ENCODE measurements around the gene ABHD13.

- no peak for TF ChIP-seq CTCF (conservative IDR thresholded peaks at IDR 0.05; ENCODE audit: low read depth in 2 of 2)
- no peak for TF ChIP-seq EZH2 (IDR thresholded peaks at IDR 0.05; ENCODE audit: low read depth, unreplicated experiment)
- no peak for TF ChIP-seq NANOG (IDR thresholded peaks at IDR 0.05; ENCODE audit: borderline replicate concordance)
- no peak for TF ChIP-seq POLR2AphosphoS5 (IDR thresholded peaks at IDR 0.05; ENCODE audit: low read depth)
- TF ChIP-seq EZH2phosphoT487 (IDR thresholded peaks at IDR 0.05; ENCODE audit: unreplicated experiment): no peak
- TF ChIP-seq CREB1 (CRISPR knock-in tag; IDR thresholded peaks at IDR 0.05; ENCODE audit: low read depth): no peak
- no peak for TF ChIP-seq JUNB (IDR thresholded peaks at IDR 0.05; ENCODE audit: unreplicated experiment)
Observed at GRCh38 chr13:108272333-108272732, 54.1 kb downstream of the ABHD13 start.
